Suprapubic skin (tissue), 3 donors: ENCODE results near the gene MED26.

Experiments used
- CTCF ChIP-seq, 2 donors: fragments of 200-600 bp in 1 of 2; fragments of 450-650 bp in 1 of 2; sonication (generic) in 1 of 2; IDR thresholded peaks; one replicate each; pipeline ENCODE4 v1.5.1; 2016 to 2019; ENCODE audit warnings: antibody characterized with exemption in 2 of 2, mild to moderate bottlenecking in 1 of 2, moderate library complexity in 1 of 2
- EP300 ChIP-seq: sonication (generic); formaldehyde crosslinking; IDR thresholded peaks from one replicate; pipeline ENCODE4 v1.6.1; 2017; ENCODE audit warnings: antibody characterized with exemption

DNA sequence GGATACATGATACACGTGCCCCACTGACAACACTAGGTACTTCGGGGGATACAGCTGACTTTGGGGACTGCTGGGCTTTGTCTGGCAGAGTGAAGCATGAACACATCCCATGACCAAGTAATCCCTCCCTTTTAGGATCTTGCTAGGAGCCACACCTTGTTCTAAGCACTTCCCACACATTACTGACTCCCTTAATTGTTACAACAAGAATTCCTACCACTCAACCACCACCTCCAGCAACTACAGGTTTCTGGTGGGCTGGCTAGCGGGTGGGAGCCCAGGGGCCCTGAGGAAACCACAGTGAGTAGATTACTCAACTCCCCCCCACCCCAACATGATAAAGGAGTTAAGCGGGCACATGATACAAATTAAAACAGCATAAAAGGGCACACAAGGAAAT lies 48.6 kb downstream of the MED26 start:
- TF ChIP-seq CTCF (IDR thresholded peaks at IDR 0.05): no peak
- TF ChIP-seq EP300: no peak
